CD4-positive, alpha-beta T cell treated with Interferon gamma for 1 hour (primary cell): ENCODE data around the gene TACC3.

Experiments used
- DNase-seq: peaks from one replicate; pipeline ENCODE4 v3.0.0-alpha.2; 2020

TACC3 gene

DNA sequence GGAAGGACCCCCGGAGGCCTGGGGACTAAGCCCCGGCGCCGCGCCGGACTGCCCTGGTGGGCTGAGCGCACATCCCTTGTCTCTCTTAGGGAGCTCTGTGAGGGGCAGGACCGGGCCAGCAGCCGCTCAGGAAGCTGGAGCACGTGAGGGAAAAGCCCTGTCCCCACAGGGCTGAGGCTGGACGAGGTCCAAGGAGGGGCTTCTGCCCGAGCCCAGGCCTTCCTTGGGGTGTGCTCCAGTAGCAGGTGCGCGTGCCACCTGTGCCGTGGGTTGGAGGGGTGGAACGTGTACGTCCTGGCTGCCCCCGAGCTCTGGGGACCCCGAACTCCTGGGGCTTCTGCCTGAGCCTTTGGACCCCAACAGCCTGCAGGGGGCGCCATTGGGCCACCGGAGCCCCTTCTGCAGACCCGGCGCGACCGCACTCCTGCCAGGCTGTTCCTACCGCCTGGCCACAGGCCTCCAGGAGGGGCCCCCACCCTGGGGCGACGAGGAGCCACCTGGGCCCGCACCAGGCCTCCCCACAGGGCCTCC, 27.2 kb downstream of the TACC3 start:
- peak; percentile 64 for DNase-seq

DNA sequence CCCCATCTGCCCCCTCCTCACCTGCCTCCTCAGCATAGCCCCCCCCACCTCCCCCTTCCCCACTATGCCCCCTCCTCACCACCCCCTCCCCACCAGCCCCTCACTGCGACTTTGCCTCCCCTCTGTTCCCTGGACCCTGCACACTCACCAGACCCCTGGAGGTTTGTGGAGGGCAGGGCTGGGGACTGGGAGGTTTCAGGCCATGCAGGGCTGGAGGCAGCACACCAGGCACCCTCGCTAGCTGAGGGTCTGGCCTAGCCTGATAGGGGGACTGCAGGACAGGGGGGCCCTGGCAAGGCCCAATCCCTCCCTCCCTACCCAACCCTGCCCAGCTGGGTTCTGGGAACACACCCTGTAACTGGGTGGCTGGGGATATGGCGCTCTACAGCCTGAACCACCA, 28.0 kb downstream of the TACC3 start:
- no peak for DNase-seq

DNA sequence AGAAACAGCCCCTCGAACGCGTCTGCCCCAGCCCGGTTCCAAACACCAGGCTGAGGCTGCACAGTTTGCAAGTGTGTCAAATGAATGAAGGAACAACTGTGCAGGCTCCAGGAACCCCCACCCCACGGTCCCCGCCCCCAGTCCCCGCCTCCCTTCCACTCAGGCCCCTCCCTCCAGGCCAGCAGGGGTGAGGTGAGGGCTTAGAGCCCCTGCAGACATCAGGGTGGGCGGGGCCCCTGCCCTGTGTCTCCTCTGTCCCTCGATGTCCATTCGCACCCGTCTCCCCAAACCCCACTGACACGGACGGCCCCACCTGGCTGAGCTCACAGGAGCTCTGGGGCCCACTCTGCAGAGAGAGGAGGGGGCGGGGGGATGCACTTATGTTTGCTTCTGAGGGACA, 28.5 kb downstream of the TACC3 start:
- no peak for DNase-seq

DNA sequence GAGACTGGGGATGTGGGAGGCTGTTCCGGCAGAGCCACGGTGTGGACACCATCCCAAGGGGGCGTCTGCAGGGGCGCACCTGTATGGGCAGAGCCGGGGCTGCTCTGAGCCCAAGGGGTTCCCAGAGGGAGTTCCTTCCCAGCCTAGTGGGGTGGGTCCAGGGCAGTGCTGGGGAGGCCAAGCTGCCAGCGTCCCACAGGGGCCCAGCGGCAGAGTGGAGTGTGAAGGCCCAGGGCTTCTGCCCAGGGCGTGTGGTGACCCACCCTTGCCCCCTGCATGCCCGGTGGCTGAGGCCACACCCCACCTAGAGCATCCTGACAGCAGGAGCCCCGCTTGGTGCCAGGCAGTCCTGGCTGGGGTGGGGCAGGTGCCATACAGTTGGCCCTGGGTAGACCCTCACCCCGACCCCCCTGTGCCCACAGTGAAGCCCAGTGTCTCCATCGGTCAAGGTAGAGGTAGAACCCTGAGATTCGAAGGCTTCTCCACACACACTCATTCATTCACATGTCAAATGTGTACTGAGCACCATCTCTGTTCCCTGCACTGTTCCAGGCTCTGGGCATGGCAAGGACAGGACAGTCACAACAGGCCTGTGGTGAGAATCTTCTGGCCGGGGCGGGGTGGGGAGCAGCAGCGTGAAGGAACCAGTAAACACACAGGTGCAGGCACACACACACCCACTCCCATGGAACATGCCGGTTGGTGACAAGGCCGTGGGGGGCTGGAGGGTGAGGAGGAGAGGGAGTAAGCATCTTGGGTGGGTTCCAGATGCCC, 29.2 kb downstream of the TACC3 start:
- no peak for DNase-seq

DNA sequence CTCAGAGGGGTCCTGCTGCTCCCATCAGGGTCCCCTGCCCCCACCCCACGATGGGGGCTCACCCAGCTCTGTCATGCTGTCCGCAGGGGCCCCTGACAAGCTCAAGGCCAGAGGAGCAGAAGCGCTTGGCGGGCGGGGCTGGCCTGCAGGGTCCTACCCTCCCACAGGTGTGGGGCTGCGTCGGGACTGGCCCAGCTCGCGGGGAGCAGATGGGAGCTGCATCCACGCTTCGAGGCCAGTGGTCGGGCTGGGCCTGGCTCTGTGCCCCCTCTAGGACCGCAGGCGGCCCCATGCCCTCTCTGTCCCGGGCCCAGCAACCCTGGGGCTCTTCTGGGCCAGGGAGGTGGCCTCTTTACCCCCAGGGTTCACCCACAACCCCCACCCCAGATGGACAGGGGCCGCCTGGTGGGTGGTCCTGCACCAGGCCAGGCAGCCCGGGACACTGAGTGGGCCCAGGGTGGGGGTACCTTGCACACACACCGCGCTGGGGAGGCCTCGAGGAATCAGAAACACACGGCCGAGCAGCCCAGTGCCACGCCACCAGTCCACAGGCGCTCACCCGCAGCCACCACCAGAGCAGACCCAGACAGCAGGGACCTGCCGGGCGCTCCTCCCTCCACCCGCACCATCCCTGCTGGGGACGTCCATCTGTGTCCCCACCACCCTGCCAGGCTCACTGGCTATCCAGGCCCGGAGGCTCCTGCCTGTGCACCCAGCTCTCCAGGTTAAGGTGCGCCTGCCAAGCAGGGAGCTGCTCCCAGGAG, 30.0 kb downstream of the TACC3 start:
- DNase-seq: no peak

DNA sequence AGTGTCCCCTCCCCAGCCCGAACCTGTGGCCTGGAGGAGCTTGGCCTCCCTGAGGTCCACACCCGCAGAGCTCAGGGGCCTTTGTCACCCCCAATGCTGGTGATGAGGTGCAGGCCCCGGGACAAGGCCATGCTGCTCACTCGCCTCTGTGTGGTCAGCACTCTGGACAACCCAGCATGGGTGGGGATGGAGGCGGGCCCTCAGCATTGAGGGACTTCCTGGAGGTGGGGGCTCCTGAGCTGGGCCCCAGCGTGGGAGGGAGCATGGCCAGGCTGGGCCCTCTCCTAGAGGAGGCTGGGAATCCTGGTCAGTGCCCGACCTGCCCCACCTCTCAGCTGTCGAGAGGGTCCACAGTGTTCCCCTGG, 30.6 kb downstream of the TACC3 start:
- no peak for DNase-seq

DNA sequence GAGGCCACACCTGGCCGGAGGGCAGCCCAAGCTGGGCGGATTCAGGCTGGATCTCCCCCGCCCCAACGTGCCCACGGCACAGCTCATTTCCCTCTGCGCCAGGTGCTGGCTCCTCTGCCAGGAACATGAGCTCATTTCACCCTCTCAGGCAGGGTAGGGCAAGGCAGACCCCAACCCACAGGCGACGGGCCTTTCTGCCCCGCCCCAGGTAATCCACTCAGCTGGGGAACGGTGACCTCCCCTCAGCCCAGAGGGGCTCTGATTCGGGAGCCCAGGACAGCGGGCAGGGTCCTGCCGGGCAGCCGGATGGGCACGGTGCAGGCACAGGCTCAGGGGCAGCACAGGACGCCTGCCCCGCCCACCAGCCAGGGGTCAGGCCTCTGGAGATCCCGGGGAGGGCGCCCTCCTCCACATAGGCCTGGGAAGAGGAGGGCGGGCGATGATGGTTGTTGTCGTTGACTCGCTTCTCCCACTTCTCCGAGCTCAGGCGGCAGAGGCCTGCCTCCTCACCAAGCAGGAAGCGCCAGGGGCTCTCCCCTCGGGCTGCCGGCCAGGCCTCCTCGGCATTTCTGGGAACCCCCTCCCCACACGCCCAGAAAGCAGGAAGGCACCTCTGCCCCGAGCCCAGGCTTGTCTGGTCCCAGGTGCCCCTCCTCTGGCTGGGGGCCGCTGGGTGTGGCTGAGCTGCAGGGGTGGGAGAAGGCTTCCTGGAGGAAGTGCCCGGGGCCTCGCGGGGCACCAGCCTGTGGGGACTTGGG, 31.1 kb downstream of the TACC3 start:
- DNase-seq: peak; percentile 13

DNA sequence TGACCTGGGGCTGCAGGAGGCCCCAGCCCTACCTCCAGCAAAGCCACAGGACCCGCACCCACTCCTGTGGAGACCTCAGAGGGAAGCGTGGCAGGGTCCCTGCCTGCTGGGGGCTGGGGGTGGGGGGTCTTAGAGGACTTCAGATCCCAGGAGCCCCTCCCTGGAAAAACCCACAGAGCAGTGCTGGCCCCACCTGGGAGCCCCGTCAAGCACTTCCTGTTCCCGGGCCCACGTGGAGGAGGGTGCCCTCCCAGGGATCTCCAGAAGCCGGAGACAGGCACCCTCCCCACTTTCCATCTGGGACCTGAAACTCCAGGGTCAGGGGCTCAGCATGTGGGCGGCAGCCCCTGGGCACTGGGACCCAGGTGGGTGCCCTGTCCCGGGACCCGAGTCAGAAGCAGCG, 32.0 kb downstream of the TACC3 start:
- no peak for DNase-seq

DNA sequence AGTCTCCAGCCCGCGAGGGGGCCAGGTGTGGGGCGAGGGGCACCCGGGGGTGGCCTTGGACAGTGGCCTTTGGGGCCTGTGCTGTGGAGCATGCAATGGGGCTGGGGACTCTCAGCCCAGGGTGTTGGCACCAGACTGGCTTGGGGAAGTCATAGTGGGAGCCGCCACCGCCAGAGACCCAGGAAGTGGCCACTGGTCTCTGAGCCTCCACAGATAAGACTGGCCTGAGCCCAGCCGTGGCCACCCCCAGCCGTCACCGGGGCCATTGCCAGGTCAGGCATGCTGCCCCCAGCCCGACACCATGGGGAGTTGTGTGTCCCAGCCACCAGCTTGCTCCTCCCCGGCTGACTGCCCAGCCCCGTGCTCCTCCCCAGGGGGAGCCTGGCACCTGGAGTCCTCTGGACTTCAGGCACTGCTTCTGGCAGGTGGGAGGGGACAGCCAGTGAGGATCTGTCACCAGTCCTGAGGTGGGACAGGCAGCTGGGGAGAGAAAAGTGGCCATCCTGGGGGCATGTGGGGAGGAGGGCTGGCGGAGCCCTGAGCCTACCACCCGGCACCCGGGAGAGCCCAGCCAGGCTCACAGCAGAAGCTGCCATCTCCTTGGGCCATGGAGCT, 32.5 kb downstream of the TACC3 start:
- DNase-seq: no peak

DNA sequence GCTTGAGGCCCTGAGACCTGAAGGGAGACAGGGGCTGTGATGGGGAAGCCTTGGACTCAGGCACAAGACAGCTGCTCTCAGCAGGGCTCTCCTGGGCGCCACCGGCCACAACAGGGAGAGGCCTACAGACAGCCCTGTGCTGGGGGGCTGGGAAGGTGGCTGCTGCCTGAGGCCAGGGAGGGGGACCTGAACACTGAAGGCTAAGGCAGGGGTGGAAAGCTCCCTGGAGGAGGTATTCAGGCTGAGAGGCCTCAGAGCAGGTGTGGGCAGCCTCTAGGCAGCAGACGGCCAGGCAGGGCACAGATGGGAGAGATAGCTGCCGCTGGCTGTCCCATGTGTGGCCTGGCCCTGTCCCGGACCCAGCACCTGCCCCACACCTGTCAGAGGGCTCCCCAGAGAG, 33.0 kb downstream of the TACC3 start:
- DNase-seq: no peak

DNA sequence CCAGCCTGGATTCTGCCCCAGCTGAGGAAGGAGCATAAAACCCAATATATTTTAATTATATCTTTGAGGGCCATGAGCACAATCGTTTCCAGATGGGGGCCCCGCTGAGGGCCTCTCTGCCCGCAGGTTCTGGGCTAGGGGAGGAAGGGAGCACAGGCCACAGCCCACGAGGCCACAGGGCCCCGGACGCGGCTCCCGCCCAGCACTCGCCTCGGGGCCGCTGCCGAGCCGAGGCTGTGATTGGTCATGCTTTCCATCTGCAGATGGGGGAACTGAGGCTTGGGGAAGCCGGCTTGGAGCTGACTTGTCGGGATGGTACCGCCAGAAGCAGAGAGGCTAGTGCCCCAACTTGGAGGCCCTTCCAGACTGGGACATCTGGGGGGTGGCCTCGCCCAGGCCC, 34.0 kb downstream of the TACC3 start:
- no peak for DNase-seq

DNA sequence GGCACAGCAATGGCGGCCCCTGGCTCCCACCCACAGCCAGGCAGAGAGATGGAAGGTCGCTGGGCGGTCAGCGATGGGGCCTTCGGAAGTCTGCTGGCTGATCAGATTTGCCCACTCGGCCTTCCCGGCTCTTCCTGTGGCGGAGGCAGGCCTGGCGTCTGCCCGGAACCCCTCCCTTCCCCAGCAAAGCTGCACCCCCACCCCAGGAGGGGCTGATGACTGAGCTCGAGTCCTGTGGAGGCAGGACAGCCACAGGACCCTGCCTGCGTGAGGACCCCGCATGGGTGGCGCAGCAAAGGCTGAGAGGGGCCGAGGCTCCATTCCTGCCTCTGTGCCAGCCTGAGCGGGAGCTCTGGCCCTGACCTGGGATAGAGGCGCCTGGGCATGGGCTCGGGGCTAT, 34.8 kb downstream of the TACC3 start:
- DNase-seq: no peak

DNA sequence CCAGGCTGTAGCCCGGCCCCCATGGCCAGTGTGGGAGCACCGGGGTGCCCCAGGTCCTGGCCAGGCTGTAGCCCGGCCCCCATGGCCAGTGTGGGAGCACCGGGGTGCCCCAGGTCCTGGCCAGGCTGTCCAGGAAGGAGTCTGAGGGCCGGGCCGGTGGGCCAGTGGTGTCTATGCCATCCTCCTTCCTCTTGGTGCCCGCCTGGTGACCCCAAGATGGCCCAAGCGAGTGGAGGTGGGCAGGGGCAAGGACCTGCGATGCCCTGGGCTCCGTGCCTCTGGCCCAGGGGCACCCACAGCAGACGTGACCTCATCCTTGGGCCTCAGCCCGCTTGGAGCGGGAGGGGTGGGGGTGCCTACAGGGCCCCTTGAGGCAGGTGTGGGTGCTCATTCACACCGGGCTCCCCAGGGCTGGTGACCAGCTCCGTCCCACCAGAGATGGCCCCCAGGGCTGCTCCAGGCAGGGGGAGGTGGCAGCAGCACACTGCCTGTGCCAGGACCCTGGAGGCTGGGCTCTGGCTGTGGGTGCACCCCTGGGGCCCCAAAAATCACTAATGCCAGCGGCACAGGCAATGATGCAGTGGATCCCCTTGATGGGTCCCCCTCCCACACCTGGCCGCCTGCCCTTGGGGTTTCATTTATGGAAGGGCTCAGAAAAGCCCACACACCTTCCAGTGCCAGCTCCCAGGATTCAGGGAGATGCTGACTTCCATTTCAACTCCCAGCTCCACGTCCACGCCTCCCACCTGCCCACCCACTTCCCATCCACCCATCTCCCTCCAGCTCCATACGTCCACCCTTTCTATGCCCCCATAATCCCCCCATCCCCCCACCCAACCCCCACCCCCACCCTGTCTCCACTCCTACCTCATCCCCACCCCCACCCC, 35.8 kb downstream of the TACC3 start:
- DNase-seq: no peak

DNA sequence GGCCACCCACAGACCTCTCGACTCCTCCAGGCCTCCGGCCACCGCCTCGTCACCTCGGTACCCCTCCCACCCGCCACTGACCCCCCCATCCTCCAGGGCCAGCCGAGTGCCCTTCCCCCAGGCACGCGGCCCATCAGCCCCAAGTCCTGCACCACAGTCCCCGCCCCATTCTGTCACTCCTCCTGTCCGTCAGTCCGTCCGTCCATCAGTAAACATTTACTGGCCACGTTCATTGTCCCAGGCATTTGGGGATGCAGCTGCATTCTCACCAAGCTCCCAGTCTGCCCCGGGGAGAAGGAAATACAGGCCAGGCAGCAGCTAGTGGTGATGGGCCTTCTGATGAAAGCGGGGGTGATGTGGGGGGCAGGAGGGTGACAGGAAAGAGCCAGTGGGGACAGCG, 36.5 kb downstream of the TACC3 start:
- DNase-seq: no peak

DNA sequence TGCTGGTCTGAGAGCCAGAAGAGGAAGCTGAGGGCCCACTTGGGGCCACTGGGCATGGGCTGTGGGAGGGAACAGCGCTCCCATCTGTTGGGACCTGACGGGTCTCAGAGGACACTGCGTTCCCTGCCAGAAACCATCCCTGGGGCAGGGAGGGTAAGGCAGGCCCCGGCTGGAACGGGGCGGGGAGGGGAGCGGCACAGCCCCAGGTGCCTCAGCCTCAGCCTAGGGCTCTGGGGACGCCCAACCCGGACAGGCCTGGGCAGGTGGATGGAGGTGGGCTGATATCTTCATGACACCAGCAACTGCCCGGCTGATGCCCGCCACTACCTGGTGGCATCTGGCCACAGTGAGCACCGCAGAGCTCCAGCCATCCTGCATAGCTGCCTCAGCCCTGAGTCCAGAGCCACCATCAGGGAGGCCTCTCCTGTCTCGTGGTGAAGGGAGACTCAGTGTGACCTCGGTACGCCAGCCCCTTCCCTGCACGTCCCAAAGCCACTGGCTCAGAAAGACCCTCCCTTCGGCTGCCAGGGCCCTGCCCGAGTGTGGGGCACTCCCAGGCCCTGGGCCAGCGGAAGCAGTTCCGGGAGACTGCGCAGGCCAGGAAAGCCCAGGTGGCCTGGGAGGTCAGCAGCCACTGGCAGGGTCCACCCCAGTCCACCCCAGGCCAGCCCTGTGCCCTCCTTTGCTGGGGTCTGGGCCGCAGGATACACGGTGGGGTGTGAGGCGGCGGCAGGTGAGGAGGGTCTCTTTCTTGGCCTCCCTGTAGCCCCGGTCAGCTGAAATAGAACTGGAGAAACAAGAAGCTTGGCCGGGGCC, 37.2 kb downstream of the TACC3 start:
- DNase-seq: no peak

DNA sequence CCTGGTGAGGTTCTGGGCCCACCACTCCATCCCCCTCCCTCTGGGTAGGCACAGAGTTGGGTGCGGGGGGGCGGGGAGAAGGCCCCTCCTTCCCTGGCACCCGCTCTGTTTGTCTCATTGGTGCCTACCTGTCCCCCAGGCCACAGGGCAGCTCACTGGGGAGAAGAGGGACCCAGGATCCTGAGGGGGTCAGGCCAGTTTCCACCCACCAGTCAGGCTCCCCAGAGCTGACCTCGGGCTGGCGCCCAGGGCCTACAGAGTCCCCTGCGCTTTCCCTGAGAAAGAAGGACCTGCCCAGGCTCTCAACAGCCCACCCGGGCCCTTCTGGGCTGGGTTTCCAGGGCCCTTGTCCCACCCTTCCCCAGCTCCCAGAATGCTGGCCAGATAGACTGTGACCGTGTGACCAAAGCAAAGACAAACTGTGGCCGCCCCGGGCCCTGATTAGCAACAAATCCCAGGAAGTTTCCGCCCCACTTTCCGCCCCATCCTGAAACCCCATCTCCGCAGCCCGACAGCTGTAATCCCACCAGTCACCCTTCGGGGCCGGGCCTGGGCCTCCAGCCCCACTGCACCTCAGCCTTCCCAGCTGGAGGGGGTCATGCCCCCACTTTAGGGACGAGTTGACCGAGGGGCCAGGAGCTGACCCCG, 38.0 kb downstream of the TACC3 start:
- no peak for DNase-seq

DNA sequence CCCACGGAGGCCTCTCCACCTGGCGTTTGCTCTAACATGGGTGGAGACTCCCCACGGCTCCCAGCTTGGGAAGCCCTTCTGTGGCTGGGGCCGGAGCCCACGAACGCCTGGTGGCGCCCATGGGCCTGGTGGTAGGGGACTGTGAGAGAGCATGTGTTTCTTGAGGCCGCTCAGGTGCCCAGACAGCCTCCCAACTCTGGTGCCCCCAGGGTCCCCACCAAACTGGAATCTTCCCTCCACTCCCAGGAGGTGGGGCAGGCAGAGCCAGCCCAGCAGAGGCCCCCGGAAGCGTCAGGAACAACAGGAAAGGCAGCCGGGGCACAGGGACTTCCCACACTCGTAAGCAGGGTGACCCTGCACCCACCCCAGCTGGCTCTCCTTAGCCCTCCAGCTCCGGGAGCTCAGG, 38.5 kb downstream of the TACC3 start:
- no peak for DNase-seq

DNA sequence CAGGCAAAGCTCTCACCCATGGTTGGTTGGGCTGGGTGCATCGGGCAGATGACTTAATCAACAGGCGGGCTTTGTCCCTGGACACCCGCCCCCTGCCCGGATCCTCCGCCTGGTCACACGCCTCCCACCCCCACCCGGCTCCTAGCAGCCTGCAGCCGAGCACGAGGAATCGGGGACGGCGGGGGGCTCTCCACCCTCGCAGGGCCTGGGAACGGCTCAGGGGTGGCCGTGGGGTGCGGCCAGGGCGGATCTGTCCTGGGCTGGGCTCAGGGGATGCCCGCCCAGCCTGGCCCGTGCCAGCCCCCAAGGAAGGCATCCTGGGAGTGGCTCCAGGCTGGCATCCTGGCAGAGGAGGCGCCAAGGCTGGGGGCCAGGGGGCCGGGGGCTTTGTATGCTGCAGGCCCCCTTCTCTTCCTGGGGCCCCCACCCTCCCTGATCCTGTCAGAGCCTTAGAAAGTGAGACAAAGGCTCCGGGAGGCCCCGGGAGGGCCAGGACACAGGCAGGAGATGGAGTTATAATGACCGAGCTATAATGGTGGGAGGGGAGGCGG, 39.3 kb downstream of the TACC3 start:
- no peak for DNase-seq

DNA sequence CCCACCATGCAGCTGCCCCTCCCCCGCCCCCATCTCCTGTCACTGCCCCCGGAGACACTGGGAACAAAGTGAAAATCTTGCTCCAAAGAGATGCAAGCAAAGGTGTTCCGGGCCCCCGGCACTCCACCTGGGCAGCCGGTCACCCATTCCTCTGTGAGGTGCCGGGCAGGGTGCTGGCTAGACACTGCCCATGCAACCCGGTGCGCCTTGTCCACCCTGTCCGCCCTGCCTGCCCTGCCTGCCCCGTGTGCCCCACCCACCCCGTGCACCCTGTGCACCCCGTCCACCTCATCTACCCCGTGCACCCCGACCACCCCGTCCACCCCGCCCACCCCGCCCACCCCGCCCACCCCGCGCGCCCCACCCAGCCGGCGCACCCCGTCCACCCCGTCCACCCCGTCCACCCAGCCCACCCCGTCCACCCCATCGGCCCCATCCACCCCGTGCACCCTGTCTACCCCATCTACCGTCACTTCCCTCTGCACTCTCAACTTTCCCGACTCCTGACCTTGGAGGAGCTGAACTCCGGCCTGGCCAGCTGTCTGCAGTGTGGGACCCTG, 39.9 kb downstream of the TACC3 start:
- DNase-seq: no peak
